Fibroblast of lung (primary cell): Measurements from ENCODE around the gene FGF14. TPM values are rescaled to one million over a fixed set of nuclear protein-coding genes. Genes with fewer than 3 reads are reported as not detected.
"Not testable (repeated sequence)": the region's sequence is repeated elsewhere in the genome, so short reads cannot be mapped to it uniquely, and the experiment has no call there.

Experiments
- DNase-seq, 2 donors: peaks; one replicate each; pipeline versions ENCODE4 v3.0.0 to v3.0.0-alpha.2; 2010; ENCODE audit warnings: low read depth in 2 of 2
- H2AFZ ChIP-seq: 2 replicates; pipeline ENCODE4 v1.5.1; 2012; ENCODE audit warnings: low read length, control low read depth, inconsistent platforms
- H3K27ac ChIP-seq: 2 replicates; pipeline ENCODE4 v1.5.1; 2011; ENCODE audit warnings: low read length, control low read depth; ENCODE audit not compliant: insufficient read depth
- H3K27me3 ChIP-seq: 2 replicates; pipeline ENCODE4 v1.5.1; 2011; ENCODE audit warnings: mild to moderate bottlenecking, low read length; ENCODE audit not compliant: control insufficient read depth, insufficient read depth
- H3K36me3 ChIP-seq: 2 replicates; pipeline ENCODE4 v1.5.1; 2011; ENCODE audit warnings: low read length; ENCODE audit not compliant: control insufficient read depth, insufficient read depth
- H3K4me1 ChIP-seq: 2 replicates; pipeline ENCODE4 v1.5.1; 2011; ENCODE audit warnings: low read length; ENCODE audit not compliant: control insufficient read depth, insufficient read depth; ENCODE audit errors: extremely low read depth
- H3K4me2 ChIP-seq: 2 replicates; pipeline ENCODE4 v1.5.1; 2011; ENCODE audit warnings: low read length, control low read depth; ENCODE audit not compliant: insufficient read depth; ENCODE audit errors: extremely low read depth
- H3K4me3 ChIP-seq, 4 experiments: fragments of 200-600 bp in 1 of 4; sonication (generic) in 1 of 4; replicated peaks in 1 of 4; 2 replicates each; pipeline ENCODE4 v1.5.1; 2011 to 2016; ENCODE audit warnings: low read length in 4 of 4, low read depth in 3 of 4, mild to moderate bottlenecking in 3 of 4, control low read depth in 2 of 4, inconsistent platforms in 1 of 4, mixed read lengths in 1 of 4; ENCODE audit not compliant: insufficient read depth in 1 of 4; ENCODE audit errors: control extremely low read depth in 1 of 4
- H3K79me2 ChIP-seq: 2 replicates; pipeline ENCODE4 v1.5.1; 2012; ENCODE audit warnings: mild to moderate bottlenecking, low read length, inconsistent platforms; ENCODE audit not compliant: control insufficient read depth, insufficient read depth
- H3K9ac ChIP-seq: 2 replicates; pipeline ENCODE4 v1.5.1; 2011; ENCODE audit warnings: mild to moderate bottlenecking, low read length, control low read depth; ENCODE audit not compliant: insufficient read depth
- H3K9me3 ChIP-seq: 2 replicates; pipeline ENCODE4 v1.5.1; 2012; ENCODE audit warnings: low read depth, low read length; ENCODE audit not compliant: control insufficient read depth, insufficient read depth
- H4K20me1 ChIP-seq: 2 replicates; pipeline ENCODE4 v1.5.1; 2011; ENCODE audit warnings: low read length; ENCODE audit not compliant: control insufficient read depth, insufficient read depth; ENCODE audit errors: extremely low read depth
- CTCF ChIP-seq, 2 donors: IDR thresholded peaks in 1 of 2; conservative IDR thresholded peaks in 1 of 2; 1 replicate in 1 of 2; 2 replicates in 1 of 2; pipeline ENCODE4 v1.5.1; 2011 to 2012; ENCODE audit warnings: low read length in 2 of 2, control low read depth in 1 of 2, inconsistent platforms in 1 of 2, low read depth in 1 of 2, mild to moderate bottlenecking in 1 of 2
- EZH2 ChIP-seq: IDR thresholded peaks from 2 replicates; pipeline ENCODE4 v1.5.1; 2012; ENCODE audit warnings: low read length, control low read depth, mild to moderate bottlenecking; ENCODE audit errors: missing control alignments
- polyA plus RNA-seq, 2 donors: library from polyadenylated mRNA; depleted of rRNA in 1 of 2; stranded (reverse) in 1 of 2; unstranded in 1 of 2; fragments of >200 nt; gene quantifications; 2 replicates each; pipeline ENCODE4 v1.2.1, GENCODE V29; 2011 to 2012; ENCODE audit warnings: missing spikeins in 1 of 2
- total RNA-seq: library from RNA; depleted of rRNA; stranded (reverse); fragments of >200 nt; gene quantifications from 2 replicates; pipeline ENCODE4 v1.2.1, GENCODE V29; 2014

FGF14 gene
- total and polyA plus RNA-seq, 2 donors (not counting 1 experiment from before 2014, with no cell fraction given), result 0.94 to 7.8 TPM

DNA sequence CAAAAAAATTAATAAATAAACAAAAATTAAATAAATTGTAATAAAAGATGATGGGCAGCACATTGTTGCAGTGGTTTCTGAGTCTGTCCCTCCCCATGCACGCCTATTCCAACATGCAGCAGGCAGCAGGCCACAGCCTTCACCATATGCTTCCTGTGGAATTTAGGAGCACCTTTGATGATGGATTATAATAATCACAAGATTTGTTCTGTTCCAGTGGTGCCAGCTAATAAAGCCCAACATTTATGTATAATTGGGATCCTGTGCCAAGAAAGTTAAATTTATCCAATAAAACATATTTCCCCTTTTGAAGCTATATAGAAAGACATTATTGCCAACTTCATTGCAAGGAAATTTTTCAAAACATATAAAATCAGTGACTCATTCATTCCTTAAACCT, 328.6 kb downstream of the FGF14 start:
- no peaks in the 10 kb centered on the region for H3K9me3 ChIP-seq
- H3K79me2 ChIP-seq, result no peaks in the 10 kb centered on the region
- no peak for DNase-seq
- H3K4me3 ChIP-seq, result no peak overlapping the region
- H3K4me2 ChIP-seq, result no peak overlapping the region
- H4K20me1 ChIP-seq, result no peaks in the 10 kb centered on the region
- no peak for TF ChIP-seq CTCF (conservative IDR thresholded peaks at IDR 0.05 in 1 of 2, IDR thresholded peaks at IDR 0.05 in 1 of 2; ENCODE audit: low read depth in 1 of 2, low read length in 2 of 2)
- no peak for TF ChIP-seq EZH2
- no peak overlapping the region for H3K9ac ChIP-seq
- no peak overlapping the region for H3K27ac ChIP-seq
- H3K36me3 ChIP-seq, result no peaks in the 10 kb centered on the region
- no peak overlapping the region for H2AFZ ChIP-seq
- H3K27me3 ChIP-seq, result no peaks in the 10 kb centered on the region
- H3K4me1 ChIP-seq, result no peaks in the 10 kb centered on the region

- Histone ChIP-seq H3K27me3 (no peaks in the 10 kb centered on the region), H2AFZ (no peak overlapping the region), H3K9ac (no peak overlapping the region), H3K79me2 (no peaks in the 10 kb centered on the region), H3K36me3 (no peaks in the 10 kb centered on the region), H3K4me2 (no peak overlapping the region), H3K9me3 (no peaks in the 10 kb centered on the region), H3K4me3 (no peak overlapping the region), H3K4me1 (no peaks in the 10 kb centered on the region), H3K27ac (no peak overlapping the region), H4K20me1 (no peaks in the 10 kb centered on the region)
- TF ChIP-seq CTCF (conservative IDR thresholded peaks at IDR 0.05 in 1 of 2, IDR thresholded peaks at IDR 0.05 in 1 of 2; ENCODE audit: low read depth in 1 of 2, low read length in 2 of 2) (no peak), EZH2 (no peak)
- DNase-seq, result no peak
Measured at GRCh38 chr13:102071711-102072110, 330.1 kb downstream of the FGF14 start.

DNA sequence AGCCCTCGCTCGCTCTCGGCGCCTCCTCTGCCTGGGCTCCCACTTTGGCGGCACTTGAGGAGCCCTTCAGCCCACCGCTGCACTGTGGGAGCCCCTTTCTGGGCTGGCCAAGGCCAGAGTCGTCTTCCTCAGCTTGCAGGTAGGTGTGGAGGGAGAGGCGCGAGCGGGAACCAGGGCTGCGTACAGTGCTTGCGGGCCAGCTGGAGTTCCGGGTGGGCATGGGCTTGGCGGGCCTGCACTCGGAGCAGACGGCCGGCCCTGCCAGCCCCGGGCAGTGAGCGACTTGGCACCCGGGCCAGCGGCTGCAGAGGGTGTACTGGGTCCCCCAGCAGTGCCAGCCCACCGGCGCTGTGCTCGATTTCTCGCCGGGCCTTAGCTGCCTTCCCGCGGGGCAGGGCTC, 333.5 kb downstream of the FGF14 start:
- not testable (repeated sequence) for H3K79me2 ChIP-seq, H3K27ac ChIP-seq, H3K27me3 ChIP-seq, H3K9me3 ChIP-seq, H3K9ac ChIP-seq, H3K36me3 ChIP-seq, H2AFZ ChIP-seq, DNase-seq, H3K4me3 ChIP-seq, H4K20me1 ChIP-seq, H3K4me1 ChIP-seq, H3K4me2 ChIP-seq
